Body of pancreas (tissue), 4 donors: ENCODE measurements around the gene SAMD3.
"Not testable (repeated sequence)": the region's sequence is repeated elsewhere in the genome, so short reads cannot be mapped to it uniquely, and the experiment has no call there.

Experiments
- POLR2A ChIP-seq, 3 donors: fragments of 450-650 bp; IDR thresholded peaks; one replicate each; pipeline ENCODE4 v1.6.1; 2016; ENCODE audit warnings: antibody characterized with exemption in 3 of 3, mild to moderate bottlenecking in 2 of 3
- TF ChIP-seq, protein P1 (sequence below), 7 experiments: fragments of 450-650 bp in 4 of 7; fragments of 200-600 bp in 3 of 7; sonication (generic) in 3 of 7; IDR thresholded peaks; one replicate each; pipeline ENCODE4 v1.5.1; 2016 to 2019; ENCODE audit warnings: antibody characterized with exemption in 7 of 7

- TF ChIP-seq, protein P1, sequence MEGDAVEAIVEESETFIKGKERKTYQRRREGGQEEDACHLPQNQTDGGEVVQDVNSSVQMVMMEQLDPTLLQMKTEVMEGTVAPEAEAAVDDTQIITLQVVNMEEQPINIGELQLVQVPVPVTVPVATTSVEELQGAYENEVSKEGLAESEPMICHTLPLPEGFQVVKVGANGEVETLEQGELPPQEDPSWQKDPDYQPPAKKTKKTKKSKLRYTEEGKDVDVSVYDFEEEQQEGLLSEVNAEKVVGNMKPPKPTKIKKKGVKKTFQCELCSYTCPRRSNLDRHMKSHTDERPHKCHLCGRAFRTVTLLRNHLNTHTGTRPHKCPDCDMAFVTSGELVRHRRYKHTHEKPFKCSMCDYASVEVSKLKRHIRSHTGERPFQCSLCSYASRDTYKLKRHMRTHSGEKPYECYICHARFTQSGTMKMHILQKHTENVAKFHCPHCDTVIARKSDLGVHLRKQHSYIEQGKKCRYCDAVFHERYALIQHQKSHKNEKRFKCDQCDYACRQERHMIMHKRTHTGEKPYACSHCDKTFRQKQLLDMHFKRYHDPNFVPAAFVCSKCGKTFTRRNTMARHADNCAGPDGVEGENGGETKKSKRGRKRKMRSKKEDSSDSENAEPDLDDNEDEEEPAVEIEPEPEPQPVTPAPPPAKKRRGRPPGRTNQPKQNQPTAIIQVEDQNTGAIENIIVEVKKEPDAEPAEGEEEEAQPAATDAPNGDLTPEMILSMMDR (IDR thresholded peaks at IDR 0.05), result not testable (repeated sequence)
- TF ChIP-seq POLR2A (IDR thresholded peaks at IDR 0.05), result not testable (repeated sequence)
Observed at GRCh38 chr6:130197816-130198482, 24.8 kb downstream of the SAMD3 start.
